A549 treated with GW870086 at 1 μM for 4 hours (cell line): ENCODE results near the gene ADAM12. TPM values are rescaled to one million over a fixed set of nuclear protein-coding genes. Genes with fewer than 3 reads are reported as not detected.

Experiments
- total RNA-seq: library from RNA; stranded (reverse); fragments of 200-300 nt; extraction: Qiagen RNA extraction; gene quantifications from 5 replicates; pipeline ENCODE4 v1.2.3, GENCODE V29; 2022; ENCODE audit warnings: low read depth

The ADAM12 gene, protein sequence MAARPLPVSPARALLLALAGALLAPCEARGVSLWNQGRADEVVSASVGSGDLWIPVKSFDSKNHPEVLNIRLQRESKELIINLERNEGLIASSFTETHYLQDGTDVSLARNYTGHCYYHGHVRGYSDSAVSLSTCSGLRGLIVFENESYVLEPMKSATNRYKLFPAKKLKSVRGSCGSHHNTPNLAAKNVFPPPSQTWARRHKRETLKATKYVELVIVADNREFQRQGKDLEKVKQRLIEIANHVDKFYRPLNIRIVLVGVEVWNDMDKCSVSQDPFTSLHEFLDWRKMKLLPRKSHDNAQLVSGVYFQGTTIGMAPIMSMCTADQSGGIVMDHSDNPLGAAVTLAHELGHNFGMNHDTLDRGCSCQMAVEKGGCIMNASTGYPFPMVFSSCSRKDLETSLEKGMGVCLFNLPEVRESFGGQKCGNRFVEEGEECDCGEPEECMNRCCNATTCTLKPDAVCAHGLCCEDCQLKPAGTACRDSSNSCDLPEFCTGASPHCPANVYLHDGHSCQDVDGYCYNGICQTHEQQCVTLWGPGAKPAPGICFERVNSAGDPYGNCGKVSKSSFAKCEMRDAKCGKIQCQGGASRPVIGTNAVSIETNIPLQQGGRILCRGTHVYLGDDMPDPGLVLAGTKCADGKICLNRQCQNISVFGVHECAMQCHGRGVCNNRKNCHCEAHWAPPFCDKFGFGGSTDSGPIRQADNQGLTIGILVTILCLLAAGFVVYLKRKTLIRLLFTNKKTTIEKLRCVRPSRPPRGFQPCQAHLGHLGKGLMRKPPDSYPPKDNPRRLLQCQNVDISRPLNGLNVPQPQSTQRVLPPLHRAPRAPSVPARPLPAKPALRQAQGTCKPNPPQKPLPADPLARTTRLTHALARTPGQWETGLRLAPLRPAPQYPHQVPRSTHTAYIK
- total RNA-seq: 3.1 to 5.3 TPM (median 4.1 TPM) in 5 replicates

DNA sequence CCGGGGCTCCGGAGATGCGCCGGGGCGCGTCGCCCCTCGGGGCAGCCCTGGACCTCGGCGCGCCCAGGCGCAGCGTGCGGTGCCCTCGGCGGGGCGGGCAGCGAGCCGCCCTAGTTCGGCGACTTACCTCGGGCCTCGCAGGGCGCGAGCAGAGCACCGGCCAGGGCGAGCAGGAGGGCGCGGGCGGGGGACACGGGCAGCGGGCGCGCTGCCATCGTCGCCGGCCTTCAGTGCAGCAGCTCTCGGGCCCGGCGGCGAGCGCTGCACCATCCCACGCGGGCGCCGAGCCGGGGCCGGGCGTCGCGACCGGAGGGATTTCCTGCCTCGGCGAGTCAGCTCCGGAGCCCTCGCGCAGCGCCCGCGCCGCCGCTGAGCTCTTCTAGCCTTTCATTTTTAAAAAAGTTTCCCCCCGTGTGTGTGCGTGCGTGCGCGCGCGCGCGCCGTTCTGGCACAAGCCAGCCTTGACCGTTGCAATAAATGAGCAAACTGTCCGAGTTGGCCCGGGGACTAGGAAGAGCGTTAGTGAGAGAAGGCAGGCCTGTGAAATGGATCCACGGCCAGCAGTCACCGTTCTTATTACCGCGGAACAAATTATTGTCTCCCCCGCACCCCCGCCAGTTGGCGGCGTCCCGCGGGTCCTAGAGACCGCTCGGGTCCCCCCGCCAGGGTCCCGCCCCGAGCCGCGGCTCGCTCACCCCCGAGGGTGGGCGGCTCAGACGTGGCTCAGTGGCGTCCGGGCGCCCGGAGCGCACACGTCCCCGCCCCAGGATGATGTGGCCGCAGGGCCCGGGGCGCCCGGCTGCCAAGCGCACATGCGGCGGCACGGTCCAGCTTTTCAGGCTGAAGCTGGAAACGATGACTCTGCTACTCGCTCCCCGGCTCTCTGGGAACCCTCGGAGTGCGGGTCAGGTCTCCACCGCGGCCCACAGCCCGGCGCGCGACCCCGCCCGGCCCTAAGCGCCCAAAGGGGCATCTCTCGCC lies at the start of gene ADAM12:
Gene ADAM12 (minus strand): TSS at position 547 of the 981 bp plus-strand sequence. CDS start 332 bp downstream, at position 215.

